Islet of Langerhans (tissue), 1 donor: ENCODE measurements around the gene CDC42SE2.
"Not testable (repeated sequence)": the region's sequence is repeated elsewhere in the genome, so short reads cannot be mapped to it uniquely, and the experiment has no call there.

Experiments used
- FAIRE-seq: peaks from one replicate; lab custom pipeline; 2011; peaks lifted over from hg19 to GRCh38; lab: Jason Lieb, UNC

The CDC42SE2 gene

DNA sequence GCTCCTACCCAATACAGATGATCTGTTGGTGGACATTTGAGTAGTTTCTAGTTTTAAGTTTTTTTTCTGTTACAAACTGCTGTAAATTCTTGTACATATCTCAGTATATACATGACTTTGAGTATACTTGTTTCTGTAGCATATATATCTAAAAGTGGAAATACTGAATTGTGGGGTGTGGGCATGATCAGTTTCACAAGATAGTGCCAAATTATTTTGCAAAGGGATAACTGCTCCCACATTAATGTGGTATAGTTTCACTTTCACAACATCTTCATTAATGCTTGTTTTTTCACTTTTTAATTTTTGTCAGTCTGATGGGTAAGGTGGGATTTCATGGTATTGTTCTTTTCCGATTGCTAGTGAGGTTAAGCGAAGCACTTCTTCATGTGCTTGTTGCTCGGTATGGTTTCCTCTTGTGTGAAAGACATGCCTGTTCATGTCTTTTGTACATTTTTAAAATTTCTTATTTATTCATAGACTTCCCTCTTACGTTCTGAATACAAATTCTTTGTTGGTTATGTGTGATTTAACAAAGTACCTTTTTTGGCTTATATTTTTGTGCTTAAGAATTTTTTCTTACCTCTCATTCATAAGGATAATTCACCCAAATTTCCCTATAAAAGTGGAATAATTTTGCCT lies 103.5 kb downstream of the CDC42SE2 start:
- FAIRE-seq: no peak

DNA sequence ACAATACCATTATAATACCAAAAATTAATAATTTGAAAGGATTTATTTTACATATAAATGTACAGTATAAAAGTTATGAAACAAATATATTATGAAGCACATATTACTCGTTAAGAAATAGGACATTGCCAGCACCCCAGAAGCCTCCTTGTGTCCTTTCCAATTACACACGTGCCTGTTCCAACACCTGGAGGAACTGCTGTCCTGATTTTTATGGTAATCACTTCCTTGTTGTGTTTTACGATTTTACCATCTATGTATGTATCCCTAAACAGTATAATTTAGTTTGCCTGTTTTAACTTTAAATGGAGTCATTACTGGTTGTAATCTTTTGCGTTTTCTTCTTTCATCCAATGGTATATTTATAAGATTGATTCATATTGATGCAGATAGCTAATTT lies 105.0 kb downstream of the CDC42SE2 start:
- no peak for FAIRE-seq

DNA sequence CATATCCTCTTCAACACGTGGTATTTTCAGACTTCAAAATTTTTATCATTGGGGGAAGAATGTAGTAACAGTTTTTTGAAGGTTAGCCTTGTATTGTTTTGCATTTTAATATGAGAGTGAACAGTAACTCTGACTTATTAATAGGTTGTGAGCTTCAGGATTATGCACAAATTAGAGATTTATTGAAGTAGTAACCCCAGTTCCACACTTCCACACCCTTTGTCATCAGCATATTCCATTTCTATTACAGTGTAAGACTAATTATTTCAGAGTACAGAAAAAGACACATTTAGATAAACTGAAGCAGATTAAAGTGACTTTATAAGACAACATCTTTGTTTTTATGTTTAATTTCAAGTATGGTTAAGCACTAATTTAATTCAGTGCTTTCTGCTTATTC lies 105.7 kb downstream of the CDC42SE2 start:
- no peak for FAIRE-seq

DNA sequence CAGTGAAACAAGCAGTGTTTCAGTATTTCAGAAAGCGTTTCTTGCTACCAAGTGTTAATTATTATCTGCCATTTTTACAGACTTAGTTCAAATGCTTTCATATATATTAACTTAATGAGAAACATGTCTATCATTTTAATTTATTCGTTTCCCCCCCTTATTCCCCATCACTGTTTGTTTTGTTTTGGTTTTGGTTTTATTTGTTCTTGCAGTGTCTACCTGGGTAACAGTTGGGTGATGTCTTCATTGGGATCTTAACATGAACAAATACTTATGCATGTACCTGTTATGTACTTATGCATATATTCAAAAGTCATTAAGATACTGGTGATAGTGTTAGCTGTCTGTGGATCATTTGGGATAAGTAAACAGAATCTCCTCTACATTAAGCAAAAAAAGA lies 108.0 kb downstream of the CDC42SE2 start:
- FAIRE-seq: peak; percentile 30

DNA sequence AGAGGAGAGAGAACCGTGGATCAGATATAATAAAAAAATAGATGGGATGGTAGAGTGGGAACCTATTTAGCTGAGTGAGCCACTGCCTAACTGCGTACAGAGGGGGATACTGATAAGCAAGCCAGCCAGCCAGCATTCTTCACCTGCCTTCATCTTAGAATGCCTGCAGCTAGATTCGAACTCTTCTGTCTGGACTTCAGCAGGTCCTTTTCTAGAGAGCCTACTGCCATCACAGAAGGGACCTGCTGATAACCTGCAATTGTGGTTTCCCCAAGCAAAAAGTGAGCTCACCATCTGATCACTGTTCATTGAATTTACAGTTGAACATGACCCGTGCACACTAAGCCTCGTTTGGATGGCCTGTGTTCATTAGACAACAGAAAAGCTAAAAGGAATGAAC lies 109.4 kb downstream of the CDC42SE2 start:
- FAIRE-seq: no peak

DNA sequence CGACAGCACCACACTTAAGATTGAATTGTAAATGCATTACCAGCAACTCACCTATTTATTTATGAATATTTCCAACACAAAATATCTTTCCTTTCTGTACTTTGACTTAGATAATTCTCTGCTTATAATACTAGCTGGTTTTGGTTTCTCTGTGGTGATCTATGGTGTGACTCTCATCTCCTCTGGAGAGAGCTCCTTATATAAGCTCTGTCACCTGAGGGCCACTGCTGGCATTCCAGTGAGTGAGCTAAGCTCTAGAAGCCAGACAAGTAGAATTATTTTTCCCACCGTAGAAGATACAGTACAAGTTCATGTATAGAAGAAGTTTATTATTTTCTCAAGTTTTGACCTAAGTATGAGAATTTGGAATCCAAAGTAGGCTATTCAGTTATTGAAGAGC lies 111.5 kb downstream of the CDC42SE2 start:
- no peak for FAIRE-seq

DNA sequence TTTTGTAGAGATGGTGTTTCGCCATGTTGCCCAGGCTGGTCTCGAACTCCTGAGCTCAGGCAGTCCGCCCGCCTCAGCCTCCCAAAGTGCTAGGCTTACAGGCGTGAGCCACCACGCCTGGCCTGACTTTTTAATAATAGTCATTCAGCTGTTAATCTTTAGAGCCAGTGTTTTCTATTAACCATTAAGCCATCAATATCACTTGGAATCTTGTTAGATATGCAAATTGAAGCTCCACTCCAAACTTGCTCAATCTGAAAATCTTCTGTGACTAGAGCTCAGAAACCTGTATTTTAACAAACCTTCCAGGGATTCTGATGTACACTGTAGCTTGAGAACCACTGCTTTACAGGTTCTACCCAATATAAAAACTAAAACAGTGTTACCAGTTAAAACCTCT lies 113.5 kb downstream of the CDC42SE2 start:
- FAIRE-seq: no peak

DNA sequence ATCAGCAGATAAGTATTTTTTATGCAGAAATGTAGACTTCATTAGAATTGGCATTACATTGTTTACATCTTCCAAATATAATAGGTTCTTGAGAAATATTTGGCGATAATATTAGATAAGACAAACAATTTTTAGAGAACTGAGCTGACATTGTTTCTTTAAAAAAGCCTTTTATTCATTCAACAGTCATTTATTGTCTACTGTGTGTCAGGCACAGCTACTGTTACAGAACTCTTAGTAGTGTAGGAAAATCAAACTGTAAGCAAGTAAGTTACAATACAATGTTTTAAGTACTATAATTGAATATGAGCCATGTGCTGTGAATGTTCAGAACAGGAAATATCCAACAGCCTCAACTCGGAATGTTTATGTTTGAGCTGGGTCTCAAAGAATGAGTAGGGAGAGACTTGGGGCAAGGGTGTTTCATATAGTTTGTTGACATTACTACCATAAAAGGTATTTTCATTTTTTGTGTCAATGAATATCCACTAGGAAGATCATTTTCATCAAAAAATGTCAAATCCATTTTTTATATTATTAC lies 114.0 kb downstream of the CDC42SE2 start:
- FAIRE-seq: no peak

DNA sequence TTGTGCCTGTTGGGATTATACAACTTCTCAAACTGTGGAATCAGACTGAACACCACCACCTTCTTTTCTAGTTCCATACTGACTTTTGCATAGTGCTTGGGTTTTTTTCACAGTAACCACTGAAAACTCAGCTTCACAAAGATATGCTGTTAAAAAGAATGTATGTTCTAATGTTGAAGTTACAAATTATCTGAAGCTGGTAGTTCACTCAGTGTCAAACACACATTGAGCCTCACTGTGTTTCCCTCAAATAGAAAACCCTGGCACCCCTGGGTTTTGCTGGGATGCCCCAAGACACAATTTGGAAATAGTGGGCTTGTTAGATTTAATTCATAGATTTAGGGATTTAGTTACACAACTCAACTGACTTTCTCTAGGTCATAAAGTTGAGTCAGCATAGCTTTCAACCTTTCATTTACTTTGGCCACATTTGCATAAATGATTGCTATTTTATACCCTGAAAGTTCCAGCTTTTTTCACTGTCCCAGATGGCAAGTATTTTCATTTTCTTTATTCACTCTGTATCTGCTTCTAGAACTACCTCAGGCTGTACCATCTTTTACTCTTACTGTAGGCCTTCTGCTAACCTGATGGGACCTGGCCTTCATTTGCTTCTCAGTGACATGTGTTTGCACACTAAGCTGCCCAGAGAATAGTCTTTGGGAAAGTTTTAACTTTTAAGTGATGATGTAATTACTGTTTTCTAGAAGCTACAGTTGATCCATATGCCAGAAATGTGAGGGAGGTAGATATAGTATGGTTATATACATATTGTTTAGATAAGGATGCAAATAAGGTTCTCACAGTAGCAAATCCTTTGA lies 115.1 kb downstream of the CDC42SE2 start:
- FAIRE-seq: no peak

DNA sequence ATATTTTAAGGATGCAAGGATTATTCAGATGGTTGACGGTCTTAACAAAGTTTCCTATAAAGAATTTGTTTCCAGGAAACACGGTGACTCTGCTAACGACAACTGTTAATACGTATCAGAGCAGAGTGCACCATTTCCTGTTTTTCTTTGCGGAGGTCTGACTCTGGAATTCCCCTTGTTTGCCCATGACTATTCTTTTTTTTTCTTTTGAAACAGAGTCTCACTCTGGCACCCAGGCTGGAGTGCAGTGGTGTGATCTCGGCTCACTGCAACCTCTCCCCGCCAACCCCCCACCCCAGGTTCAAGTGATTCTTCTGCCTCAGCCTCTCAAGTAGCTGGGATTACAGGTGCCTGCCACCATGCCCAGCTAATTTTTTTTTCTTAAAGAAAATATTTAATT lies 115.9 kb downstream of the CDC42SE2 start:
- FAIRE-seq: no peak

DNA sequence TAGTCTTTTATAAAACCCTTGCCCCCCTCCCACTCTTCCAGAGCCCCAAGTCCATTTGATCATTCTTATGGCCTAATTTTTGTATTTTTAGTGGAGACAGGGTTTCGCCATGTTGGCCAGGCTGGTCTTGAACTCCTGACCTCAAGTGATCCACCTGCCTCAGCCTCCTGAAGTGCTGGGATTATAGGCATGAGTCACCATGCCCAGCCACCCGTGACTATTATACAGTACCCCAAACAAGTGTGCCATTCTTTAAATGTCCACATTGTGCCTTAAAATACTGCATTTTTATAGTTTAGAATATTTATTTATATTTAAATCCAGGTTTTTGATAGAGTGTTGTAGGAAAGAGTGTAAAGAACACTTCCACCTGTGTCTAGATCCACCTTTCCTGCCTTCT lies 116.4 kb downstream of the CDC42SE2 start:
- FAIRE-seq: not testable (repeated sequence)

DNA sequence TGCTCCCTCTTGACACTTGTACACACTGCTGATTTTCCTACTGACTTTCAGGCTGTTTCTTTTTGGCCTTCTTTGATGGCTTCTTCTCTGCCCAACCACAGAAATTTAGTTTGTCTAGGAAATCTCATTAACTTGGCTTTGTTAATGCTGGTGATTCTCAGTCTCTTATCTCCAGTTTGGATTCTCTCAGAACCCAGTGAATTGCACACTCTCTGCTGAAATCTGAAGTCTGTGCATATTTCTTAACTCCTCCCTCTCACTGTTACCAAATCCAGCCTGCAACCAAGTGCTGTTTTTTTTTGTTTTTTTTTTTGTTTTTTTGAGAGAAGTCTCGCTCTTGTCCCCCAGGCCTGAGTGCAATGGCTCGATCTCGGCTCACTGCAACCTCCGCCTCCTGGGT lies 117.2 kb downstream of the CDC42SE2 start:
- FAIRE-seq: no peak

DNA sequence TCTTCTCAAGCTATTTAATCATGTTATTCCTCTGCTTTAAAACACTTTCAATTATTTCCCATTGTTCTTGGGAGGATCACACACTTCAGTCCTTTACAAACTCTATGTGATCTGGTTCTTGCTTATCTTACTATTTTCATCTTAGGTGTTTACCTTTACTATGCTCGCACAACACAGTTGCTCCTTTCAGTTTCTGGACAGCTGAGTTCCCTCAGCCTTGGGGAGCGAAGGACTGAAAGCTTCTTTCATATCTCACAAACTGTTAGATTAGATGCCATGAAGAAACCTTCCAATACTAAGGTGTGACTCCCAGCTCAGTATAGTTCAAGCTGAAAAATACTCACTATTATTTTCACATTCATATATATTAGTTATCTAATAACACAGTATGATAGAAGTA lies 117.9 kb downstream of the CDC42SE2 start:
- no peak for FAIRE-seq

DNA sequence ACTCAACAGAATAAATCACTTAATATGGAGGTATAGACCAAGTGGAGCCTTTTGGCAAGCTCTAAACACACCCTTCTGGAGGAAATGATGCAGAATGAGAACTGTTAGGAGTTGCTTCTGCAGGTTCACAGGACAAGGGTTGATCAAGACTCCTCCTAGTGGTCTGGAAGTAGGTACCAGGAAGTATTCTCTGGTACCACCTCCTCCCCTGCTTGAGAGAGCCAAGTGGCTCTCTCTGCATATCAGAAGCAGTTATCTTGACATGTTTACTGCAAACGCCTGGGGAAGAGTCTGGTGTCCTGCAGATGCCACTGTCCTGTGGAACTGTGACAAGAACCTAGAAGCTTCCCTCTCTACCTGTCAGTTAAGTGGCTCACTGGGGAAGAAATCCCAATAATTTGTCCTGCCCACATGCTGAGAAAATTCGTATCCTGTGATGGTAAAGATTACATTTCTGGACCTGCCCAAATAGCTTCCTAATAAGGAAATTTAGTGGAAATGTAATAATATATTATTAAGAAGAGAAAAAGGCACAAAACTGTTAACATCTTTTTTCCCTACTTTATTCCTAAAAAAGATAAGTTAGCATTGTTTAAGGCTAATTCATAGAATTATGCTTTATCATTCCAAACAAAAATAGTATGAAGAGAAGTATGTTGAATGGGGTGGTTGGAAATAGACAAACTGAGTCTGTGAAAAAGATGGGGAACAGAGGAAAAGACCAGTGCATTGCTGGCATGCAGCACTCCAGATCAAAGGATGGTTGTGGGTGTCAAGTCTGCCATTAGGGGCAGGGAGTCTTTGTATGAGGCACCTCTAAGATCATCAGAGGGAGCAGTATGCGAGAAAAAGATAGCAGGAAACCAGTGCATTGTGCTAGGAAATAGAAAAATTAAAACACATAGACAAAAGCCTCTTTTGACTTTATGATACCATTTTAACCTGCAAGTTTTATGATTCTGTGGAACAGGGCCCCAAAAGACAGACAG lies 118.8 kb downstream of the CDC42SE2 start:
- no peak for FAIRE-seq

DNA sequence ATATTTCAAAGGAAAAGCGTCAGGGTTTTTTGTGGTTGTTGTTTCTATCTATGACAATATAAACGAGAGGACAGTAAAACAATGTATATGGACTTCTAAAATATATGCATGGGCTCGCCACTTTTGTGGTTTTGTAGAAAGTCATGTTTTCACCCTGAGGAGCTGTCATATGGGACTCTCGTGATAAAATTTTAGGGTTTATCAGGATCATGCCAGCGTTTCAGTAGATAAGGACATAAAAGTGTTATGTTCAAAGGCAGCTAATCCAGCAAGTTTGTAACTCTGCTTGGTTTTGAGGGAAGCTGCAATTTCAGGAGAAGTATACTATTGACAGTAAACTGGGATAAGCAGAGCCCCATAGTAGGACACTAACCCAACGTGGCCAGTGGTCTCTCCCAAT lies 120.3 kb downstream of the CDC42SE2 start:
- no peak for FAIRE-seq

DNA sequence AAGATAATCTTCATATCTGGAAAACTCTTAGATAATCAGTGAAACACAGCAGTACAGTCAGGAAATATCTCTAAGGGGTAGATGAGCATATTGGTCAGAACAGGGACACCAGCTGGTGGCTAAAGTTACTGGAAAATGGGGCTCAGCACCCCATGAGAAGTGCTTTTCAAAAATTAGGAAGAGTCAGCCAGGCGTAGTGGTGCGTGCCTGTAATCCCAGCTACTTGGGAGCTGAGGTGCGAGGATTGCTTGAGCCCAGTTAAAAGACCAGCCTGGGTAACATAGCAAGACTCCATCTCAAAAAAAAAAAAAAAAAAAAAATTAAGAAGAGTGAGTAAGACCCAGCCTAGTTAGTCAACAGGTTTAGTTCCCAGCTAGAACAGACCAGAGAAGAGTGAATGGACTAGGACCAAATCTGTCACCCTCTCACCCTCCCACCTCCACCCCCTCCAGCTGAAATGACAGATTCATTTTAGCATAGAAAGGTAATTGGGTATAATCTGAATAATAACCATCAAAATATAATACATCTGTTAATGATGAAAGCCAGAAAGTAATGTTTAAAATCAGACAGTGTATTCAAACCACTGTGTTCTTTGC lies 120.9 kb downstream of the CDC42SE2 start:
- peak; percentile 5 for FAIRE-seq

DNA sequence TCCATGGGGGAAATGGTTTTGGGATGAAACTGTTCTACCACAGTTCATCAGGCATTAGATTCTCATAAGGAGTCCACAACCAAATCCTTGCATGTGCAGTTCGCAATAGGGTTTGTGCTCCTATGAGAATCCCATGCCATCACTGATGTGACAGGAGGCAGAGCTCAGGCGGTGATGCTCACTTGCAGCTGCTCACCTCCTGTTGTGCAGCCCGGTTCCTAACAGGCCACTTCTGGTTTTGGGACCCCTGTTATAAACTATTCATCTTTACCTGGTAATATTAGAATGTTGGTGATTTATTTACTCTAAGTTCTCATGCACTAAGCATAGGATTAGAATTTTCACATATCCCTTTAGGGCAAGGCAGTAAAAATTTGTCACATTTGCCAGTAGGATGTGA lies 122.3 kb downstream of the CDC42SE2 start:
- FAIRE-seq: no peak

DNA sequence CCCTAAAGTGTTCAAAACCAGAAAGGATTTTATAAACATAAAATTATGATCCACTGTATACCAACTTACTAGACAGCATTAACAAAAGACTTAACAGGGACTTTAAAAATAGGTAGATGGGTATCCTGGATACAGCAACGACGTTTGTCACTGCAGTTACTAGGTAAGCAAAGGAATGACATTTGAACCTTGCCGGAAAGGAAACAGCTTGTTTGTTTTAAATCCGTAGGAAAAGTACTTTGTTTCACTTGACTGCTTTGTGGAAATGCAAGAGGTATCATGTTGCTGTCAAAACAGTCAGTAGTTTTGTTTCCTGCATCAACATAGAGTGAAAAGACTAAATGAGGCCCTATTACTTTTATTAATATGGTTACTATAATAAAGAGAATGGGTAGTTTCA lies 122.9 kb downstream of the CDC42SE2 start:
- peak; percentile 94 for FAIRE-seq

DNA sequence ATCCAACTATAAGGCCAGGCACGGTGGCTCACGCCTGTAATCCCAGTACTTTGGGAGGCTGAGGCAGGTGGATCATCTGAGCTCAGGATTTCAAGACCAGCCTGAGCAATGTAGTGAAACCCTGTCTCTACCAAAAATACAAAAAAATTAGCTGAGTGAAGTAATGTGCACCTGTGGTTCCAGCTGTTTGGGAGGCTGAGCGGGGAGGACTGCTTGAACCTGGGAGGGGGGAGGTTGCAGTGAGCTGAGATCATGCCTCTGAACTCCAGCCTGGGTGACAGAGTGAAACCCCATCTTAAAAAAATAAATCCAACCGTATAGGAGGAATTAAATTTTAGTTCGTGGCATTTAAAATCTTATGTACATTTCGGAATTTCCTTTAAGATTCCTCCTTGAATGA lies 123.4 kb downstream of the CDC42SE2 start:
- FAIRE-seq: no peak

DNA sequence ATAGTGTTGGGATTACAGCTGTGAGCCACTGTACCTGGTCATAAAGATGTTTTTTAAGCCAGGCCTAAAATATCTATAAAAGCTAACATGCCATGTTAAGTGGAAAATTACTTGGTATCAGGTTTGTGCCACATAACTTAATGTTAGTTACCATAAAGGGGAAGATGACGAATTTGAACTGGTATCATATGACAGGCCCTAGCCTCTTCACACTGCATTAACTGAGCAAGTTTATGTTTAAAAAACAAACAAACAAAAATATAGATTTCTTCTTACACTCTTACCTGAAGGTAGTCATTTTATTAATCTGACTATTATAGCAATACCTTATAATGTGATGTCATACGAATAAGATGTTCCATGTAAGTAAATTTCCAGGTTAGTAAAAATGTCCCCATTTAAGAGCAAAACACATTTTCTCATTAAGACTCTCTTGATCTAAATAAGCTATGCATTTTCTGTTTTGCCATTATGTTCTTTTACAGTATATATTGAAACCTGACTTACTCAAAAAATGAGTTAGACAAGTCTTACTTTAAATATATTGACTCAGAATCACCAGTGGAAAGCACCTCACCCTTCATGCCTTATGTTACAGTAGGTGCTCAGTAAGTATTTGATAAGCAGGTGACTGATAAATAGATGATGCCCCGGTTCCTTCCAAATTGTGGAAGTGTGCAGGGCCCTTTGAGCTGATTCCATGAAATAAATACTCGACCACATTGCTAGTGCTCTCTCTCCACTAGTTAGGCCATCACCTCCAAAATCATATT lies 125.4 kb downstream of the CDC42SE2 start:
- no peak for FAIRE-seq

DNA sequence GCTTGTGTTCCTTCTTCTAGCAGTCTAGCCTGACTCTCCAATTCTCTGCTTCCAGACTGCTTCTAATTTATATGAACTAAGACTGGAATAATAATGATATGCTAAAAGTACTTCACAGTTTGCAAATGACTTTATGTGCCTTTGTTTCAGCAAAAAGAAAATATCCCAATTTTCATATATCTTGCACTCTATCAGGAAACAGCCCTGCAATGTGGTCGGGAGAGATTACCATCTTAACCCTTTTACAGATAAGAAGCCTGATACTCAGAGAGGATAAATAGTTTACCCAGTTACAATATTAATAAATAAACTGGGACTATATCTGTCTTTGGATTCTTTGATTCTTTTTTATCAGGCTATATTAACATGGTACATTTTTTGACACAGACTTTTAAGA lies 126.0 kb downstream of the CDC42SE2 start:
- no peak for FAIRE-seq
